ENCODE results near the gene CAMK1D. TPM values are rescaled to one million over a fixed set of nuclear protein-coding genes. Genes with fewer than 3 reads are reported as not detected.

The CAMK1D gene
- 1.3 and 1.6 TPM in 2 replicates for total RNA-seq

GRCh38 chr10:12348870-12349628, at the start of gene CAMK1D:
Gene CAMK1D (plus strand): TSS chr10:12349547.

Other genes starting within 250 kb of the CAMK1D start
- 4.6 and 39.7 TPM in 2 replicates for gene SEC61A2, start 219.9 kb upstream of the CAMK1D start, total RNA-seq
- 47.8 and 66.6 TPM in 2 replicates for gene NUDT5, start 153.7 kb upstream of the CAMK1D start, total RNA-seq
- 69.4 and 83.2 TPM in 2 replicates for gene CDC123, start 153.4 kb upstream of the CAMK1D start, total RNA-seq

All from pericardium fibroblast (primary cell).